Measurements from ENCODE around the gene MYMX. TPM values are rescaled to one million over a fixed set of nuclear protein-coding genes. Genes with fewer than 3 reads are reported as not detected.

Gene MYMX
- total RNA-seq, 1 donor from 2014 or later: not detected

DNA sequence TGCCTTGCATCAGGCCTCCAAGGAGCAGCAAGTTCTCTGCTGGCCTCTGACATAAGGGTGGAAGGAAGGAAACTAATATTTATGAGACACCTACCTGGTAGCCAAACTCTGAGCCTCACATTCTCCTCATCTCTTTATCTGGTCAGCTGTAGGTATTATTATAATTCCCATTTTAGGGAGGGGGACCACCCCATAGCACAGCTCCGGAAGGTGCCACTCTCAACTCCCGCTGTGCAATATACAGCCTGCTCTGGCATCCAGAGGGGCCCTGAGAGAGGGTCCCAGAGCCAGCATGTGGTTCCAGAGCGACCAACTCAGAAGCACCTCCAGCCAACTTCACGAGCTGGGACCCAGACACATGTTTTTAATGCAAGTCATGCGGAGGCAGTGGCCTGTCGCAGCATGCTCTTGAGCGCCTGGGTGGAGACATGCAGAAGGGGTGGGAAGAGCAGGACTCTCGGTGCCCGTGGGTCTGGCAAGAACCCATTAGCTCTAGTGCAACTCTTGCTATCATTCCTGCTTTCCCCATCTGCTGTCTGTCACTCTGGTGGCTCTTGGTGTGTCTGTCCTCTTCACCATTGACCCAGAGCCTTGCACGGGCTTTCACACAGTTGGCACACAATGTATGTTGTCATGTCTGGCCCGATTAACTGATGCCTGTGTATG, 15.0 kb upstream of the MYMX start:
- Histone ChIP-seq H3K9me3 (ENCODE audit: insufficient read depth, low read depth, low read length) (no peaks in the 10 kb centered on the region), H3K79me2 (ENCODE audit: insufficient read depth, low read length) (no peaks in the 10 kb centered on the region), H3K9ac (ENCODE audit: low read length) (no peak overlapping the region), H3K4me3 (ENCODE audit: insufficient read depth, low read depth, low read length) (no peak overlapping the region), H3K36me3 (ENCODE audit: insufficient read depth, low read length) (no peaks in the 10 kb centered on the region), H3K27ac (ENCODE audit: low read depth, low read length) (no peak overlapping the region), H2AFZ (ENCODE audit: low read depth, low read length) (no peak overlapping the region), H3K4me2 (ENCODE audit: low read length) (no peak overlapping the region), H4K20me1 (ENCODE audit: insufficient read depth, low read length) (no peaks in the 10 kb centered on the region), H3K27me3 (ENCODE audit: insufficient read depth, low read length) (no peaks in the 10 kb centered on the region), H3K4me1 (ENCODE audit: insufficient read depth, low read length) (no peaks in the 10 kb centered on the region)
- H3K4me3 Mint-ChIP-seq (ENCODE audit: unreplicated experiment): no peak overlapping the region
- FAIRE-seq (no peak), DNase-seq (ENCODE audit: low read depth) (no peak)
- peaks cover 7% of the 10 kb centered on the region for H3K4me1 Mint-ChIP-seq (ENCODE audit: low read depth, unreplicated experiment)
- no peaks in the 10 kb centered on the region for H3K36me3 Mint-ChIP-seq (ENCODE audit: low read depth, unreplicated experiment)
- H3K9me3 Mint-ChIP-seq (ENCODE audit: unreplicated experiment): no peaks in the 10 kb centered on the region
- TF ChIP-seq EZH2 (IDR thresholded peaks at IDR 0.05; ENCODE audit: insufficient read depth, low read length): no peak
- TF ChIP-seq, protein P1, sequence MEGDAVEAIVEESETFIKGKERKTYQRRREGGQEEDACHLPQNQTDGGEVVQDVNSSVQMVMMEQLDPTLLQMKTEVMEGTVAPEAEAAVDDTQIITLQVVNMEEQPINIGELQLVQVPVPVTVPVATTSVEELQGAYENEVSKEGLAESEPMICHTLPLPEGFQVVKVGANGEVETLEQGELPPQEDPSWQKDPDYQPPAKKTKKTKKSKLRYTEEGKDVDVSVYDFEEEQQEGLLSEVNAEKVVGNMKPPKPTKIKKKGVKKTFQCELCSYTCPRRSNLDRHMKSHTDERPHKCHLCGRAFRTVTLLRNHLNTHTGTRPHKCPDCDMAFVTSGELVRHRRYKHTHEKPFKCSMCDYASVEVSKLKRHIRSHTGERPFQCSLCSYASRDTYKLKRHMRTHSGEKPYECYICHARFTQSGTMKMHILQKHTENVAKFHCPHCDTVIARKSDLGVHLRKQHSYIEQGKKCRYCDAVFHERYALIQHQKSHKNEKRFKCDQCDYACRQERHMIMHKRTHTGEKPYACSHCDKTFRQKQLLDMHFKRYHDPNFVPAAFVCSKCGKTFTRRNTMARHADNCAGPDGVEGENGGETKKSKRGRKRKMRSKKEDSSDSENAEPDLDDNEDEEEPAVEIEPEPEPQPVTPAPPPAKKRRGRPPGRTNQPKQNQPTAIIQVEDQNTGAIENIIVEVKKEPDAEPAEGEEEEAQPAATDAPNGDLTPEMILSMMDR (IDR thresholded peaks at IDR 0.05; ENCODE audit: insufficient read depth, low read depth, low read length): no peak
- H3K27ac Mint-ChIP-seq (ENCODE audit: unreplicated experiment): no peak overlapping the region
- H3K27me3 Mint-ChIP-seq (ENCODE audit: low read depth, unreplicated experiment): peaks cover 2% of the 10 kb centered on the region

- Mint-ChIP-seq H3K9me3 (ENCODE audit: unreplicated experiment) (no peaks in the 10 kb centered on the region), H3K27ac (ENCODE audit: unreplicated experiment) (no peak overlapping the region), H3K36me3 (ENCODE audit: low read depth, unreplicated experiment) (no peaks in the 10 kb centered on the region), H3K4me3 (ENCODE audit: unreplicated experiment) (peak overlapping the region; percentile 60), H3K4me1 (ENCODE audit: low read depth, unreplicated experiment) (peaks cover 7% of the 10 kb centered on the region), H3K27me3 (ENCODE audit: low read depth, unreplicated experiment) (peaks cover 2% of the 10 kb centered on the region)
- no peaks in the 10 kb centered on the region for H3K27me3 ChIP-seq (ENCODE audit: insufficient read depth, low read length)
- TF ChIP-seq EZH2 (IDR thresholded peaks at IDR 0.05; ENCODE audit: insufficient read depth, low read length): no peak
- TF ChIP-seq, protein P1 (IDR thresholded peaks at IDR 0.05; ENCODE audit: insufficient read depth, low read depth, low read length): no peak
- H4K20me1 ChIP-seq (ENCODE audit: insufficient read depth, low read length): no peaks in the 10 kb centered on the region
- H3K4me1 ChIP-seq (ENCODE audit: insufficient read depth, low read length): no peaks in the 10 kb centered on the region
- H3K4me3 ChIP-seq (ENCODE audit: insufficient read depth, low read depth, low read length): no peak overlapping the region
- FAIRE-seq (no peak), DNase-seq (ENCODE audit: low read depth) (no peak)
- H3K4me2 ChIP-seq (ENCODE audit: low read length): no peak overlapping the region
- H3K36me3 ChIP-seq (ENCODE audit: insufficient read depth, low read length): no peaks in the 10 kb centered on the region
- H2AFZ ChIP-seq (ENCODE audit: low read depth, low read length): no peak overlapping the region
- no peak overlapping the region for H3K9ac ChIP-seq (ENCODE audit: low read length)
- H3K79me2 ChIP-seq (ENCODE audit: insufficient read depth, low read length): no peaks in the 10 kb centered on the region
- H3K9me3 ChIP-seq (ENCODE audit: insufficient read depth, low read depth, low read length): no peaks in the 10 kb centered on the region
- no peak overlapping the region for H3K27ac ChIP-seq (ENCODE audit: low read depth, low read length)
Observed at GRCh38 chr6:44202332-44202971, 14.3 kb upstream of the MYMX start.
